Lower leg skin (tissue), 4 donors: ENCODE measurements around the gene ANKRD2. TPM values are rescaled to one million over a fixed set of nuclear protein-coding genes. Genes with fewer than 3 reads are reported as not detected.
"Not testable (repeated sequence)": the region's sequence is repeated elsewhere in the genome, so short reads cannot be mapped to it uniquely, and the experiment has no call there.

Source experiments
- DNase-seq, 2 donors: peaks; one replicate each; pipeline ENCODE4 v3.0.0-alpha.2; 2019; ENCODE audit warnings: low spot score in 2 of 2
- H3K4me3 ChIP-seq: fragments of 200-600 bp; sonication (generic); 2 replicates; pipeline ENCODE4 v1.5.1; 2017; ENCODE audit warnings: mild to moderate bottlenecking, low read depth; ENCODE audit not compliant: poor library complexity, severe bottlenecking
- POLR2A ChIP-seq, 2 donors: fragments of 450-650 bp; IDR thresholded peaks; one replicate each; pipeline ENCODE4 v1.6.1; 2016 to 2017; ENCODE audit warnings: antibody characterized with exemption in 2 of 2, mild to moderate bottlenecking in 1 of 2, moderate library complexity in 1 of 2
- WGBS, 2 donors: methylation state at CpG; one replicate each; pipeline ENCODE4 v1.1.5; 2018; 5-methylcytosine and 5-hydroxymethylcytosine counted together
- intact Hi-C: fragments of 100-400 bp; cut with DNase I; formaldehyde crosslinking; loops from one replicate; pipeline ENCODE4 v1.15.0; 2023; ENCODE audit warnings: low total_unique reads
- total RNA-seq, 4 donors: library from RNA; depleted of rRNA; stranded (reverse); fragments of >200 nt; gene quantifications; one replicate each; pipeline ENCODE4 v1.1.0, GENCODE V29; 2016
- TF ChIP-seq, protein P1 (sequence below), 3 donors: fragments of 450-650 bp; IDR thresholded peaks; one replicate each; pipeline ENCODE4 v1.5.1; 2016; ENCODE audit warnings: antibody characterized with exemption in 3 of 3, mild to moderate bottlenecking in 3 of 3, moderate library complexity in 2 of 3

Gene ANKRD2
- total RNA-seq, 4 donors from 2014 or later: 3.6 to 5.5 (median 4.8) TPM

DNA sequence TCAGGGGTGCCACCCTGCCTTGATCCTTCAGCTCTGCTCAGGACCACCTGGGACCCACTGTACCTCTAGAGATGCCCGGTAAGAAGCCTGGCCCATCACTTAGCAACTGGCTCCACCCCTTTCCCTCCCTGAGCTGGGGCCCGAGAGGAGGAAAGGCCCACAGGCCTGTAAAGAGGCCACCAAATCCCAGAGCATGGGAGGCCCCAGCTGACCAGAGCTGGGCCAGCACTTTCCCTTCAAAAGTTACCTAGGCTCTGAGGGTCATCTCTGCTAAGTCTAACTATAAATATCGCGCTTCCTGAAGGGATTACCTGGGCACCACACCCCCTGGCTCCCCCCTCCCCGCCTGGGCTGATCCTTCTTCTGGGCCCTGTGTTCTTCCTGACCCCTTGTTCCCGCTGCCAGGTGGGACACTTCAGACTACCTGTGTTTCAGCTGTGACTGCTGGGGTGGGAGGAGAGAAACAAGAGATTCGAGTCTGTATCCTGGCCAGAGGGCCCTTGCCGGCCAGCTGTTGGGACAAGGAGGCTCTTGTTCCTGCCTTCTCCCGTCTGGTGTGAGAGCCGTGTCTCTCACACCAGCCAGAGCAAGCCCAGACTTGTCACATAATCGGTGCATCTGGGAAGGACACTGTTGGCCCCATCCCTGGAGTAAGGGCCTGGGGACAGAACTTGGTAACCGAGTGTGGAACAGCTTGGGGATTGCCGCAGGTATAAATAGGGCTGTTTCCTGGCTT is 22.8 kb upstream of the ANKRD2 start:
- WGBS, 2 donors: 43 to 44% methylated on average over 13 of the region's 13 CpGs
- no peak overlapping the region for H3K4me3 ChIP-seq
- no peak for DNase-seq
- TF ChIP-seq, protein P1, sequence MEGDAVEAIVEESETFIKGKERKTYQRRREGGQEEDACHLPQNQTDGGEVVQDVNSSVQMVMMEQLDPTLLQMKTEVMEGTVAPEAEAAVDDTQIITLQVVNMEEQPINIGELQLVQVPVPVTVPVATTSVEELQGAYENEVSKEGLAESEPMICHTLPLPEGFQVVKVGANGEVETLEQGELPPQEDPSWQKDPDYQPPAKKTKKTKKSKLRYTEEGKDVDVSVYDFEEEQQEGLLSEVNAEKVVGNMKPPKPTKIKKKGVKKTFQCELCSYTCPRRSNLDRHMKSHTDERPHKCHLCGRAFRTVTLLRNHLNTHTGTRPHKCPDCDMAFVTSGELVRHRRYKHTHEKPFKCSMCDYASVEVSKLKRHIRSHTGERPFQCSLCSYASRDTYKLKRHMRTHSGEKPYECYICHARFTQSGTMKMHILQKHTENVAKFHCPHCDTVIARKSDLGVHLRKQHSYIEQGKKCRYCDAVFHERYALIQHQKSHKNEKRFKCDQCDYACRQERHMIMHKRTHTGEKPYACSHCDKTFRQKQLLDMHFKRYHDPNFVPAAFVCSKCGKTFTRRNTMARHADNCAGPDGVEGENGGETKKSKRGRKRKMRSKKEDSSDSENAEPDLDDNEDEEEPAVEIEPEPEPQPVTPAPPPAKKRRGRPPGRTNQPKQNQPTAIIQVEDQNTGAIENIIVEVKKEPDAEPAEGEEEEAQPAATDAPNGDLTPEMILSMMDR (IDR thresholded peaks at IDR 0.05): no peak
- no peak for TF ChIP-seq POLR2A (IDR thresholded peaks at IDR 0.05)
- intact Hi-C loops: loop anchor here (10.0 kb wide), 1 partner anchor 85 kb away; no protein-coding TSS in a partner anchor

DNA sequence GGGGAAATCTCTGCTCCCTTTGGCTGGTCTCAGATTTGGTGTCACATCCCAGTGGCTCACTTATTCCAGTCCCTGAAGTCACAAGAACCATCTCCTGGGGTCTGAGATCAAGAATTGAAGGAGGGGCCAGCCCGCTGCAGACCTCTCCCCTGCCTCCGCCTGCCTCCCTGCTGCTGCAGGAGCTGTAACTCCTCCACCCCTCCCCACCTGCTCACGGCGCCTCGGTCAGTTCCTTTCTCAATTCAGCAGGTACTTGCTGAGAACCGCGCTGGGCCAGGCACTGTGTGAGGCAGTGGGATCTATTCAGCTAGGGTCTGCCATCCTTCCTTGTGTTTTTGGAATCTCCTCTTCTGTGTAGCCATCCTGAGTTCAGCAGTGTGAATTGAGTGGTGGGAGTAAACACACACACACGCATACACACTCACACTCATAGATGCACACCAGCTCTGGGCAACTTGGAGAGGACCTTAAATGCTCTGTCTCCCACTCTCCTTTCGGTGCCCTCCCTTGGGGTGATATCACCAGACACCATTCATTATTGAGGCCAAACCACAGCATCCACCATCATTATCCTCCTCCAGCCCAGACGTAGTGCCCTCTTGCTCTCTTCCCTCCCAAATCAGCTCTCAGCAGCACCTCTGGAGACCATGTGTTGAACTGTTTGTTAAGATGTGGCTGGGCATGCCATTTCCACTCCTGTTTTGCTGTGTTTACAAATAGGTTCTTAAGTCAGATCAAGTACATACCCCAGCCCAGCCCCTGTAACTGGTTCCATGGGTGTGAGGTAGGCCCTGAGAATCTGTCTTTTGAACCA is 22.0 kb upstream of the ANKRD2 start:
- 68 to 70% methylated on average over 10 of the region's 10 CpGs for WGBS, 2 donors

DNA sequence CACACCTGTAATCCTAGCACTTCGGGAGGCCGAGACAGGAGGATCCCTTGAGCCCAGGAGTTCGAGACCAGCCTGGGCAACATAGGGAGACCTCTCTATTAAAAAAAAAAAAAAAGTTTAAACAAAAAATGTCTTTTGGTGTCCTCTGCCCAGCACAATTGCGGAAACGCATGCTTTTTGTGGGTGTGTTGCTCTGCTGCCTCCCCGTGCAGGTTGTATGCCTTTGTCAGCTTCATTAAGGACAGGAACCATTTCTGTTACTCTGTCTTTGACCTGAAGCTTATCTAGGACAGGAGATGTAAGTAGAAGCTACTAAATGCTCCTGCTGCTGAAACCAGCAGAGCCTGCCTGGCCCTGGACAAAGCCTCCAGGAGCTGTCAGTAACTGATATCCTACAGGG is 21.3 kb upstream of the ANKRD2 start:
- TF ChIP-seq, protein P1 (IDR thresholded peaks at IDR 0.05): no peak
- no peak for TF ChIP-seq POLR2A (IDR thresholded peaks at IDR 0.05)
- WGBS, 2 donors: 80 to 92% methylated on average over 6 of the region's 6 CpGs
- intact Hi-C loops: loop anchor here (10.0 kb wide), 1 partner anchor 86 kb away; no protein-coding TSS in a partner anchor
- DNase-seq: no peak
- no peak overlapping the region for H3K4me3 ChIP-seq

More for the DNA sequence above, 22.0 kb upstream of the ANKRD2 start:
- H3K4me3 ChIP-seq: no peak overlapping the region
- TF ChIP-seq, protein P1 (IDR thresholded peaks at IDR 0.05): no peak
- TF ChIP-seq POLR2A (IDR thresholded peaks at IDR 0.05): no peak
- DNase-seq: no peak
- intact Hi-C loops: loop anchor here (10.0 kb wide), 1 partner anchor 86 kb away; no protein-coding TSS in a partner anchor

DNA sequence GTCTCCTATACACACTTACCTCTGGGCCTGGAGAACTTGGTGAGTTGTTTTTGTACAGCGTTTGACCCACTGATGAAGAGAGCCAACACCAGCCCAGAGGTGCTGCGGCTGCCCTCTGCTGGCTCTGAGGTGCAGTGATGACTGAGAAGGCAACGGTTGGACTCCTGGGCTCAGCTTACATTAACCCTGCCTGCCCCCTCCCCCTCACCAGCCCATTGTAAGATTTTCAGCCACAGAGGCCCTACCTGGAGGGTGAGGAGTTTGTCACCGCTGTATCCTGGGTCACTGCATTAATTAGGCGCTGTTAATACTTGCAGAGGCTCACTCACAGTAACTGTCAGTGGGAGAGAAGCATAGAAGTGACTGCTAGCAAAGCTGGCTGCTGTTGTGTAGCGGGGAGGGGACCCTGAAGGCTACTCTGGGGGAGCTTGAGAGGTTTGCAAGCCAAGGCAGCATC is 19.0 kb upstream of the ANKRD2 start:
- no peak for TF ChIP-seq POLR2A (IDR thresholded peaks at IDR 0.05)
- TF ChIP-seq, protein P1 (IDR thresholded peaks at IDR 0.05): peak in 1 of 3 donors; percentile 35
- 17 to 24% methylated on average over 5 to 6 of the region's 6 CpGs for WGBS, 2 donors
- peak; percentile 60 to 92 for DNase-seq
- H3K4me3 ChIP-seq: no peak overlapping the region
- intact Hi-C loops: loop anchor here (10.0 kb wide), 1 partner anchor 89 kb away; no protein-coding TSS in a partner anchor

DNA sequence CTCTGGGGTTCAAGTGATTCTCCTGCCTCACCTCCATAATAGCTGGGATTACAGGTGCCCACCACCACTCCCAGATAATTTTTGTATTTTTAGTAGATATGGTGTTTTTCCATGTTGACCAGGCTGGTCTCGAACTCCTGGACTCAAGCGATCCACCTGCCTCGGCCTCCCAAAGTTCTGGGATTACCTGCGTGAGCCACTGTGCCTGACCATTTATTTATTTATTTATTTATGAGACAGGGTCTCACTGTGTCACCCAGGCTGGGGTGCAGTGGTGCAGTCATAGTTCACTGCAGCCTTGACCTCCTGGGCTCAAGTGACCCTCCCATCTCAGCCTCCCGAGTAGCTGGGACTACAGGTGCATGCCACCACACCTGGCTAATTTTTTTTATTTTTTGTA is 18.2 kb upstream of the ANKRD2 start:
- DNase-seq, H3K4me3 ChIP-seq: not testable (repeated sequence)
- WGBS, 2 donors: 95 to 98% methylated on average over 5 of the region's 5 CpGs
- intact Hi-C loops: loop anchor here (10.0 kb wide), 1 partner anchor 90 kb away; no protein-coding TSS in a partner anchor

DNA sequence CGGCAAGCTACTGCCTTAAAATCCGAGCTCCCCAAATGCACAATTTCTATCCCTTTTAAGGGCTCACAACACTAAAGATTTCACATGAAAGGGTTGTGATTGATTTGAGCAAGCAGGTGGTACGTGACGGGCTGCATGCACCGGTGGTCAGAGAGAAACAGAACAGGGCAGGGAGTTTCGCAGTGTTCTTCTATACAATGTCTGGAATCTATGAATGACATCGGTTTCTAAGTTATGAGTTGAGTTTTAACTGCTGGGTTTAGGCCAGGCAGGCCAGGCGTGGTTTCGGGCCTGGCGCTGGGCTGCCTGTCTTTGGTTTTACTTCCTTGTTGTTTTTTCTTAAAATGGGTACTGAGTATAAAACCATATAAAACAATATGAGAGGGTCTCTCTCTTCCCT is 17.0 kb upstream of the ANKRD2 start:
- DNase-seq, H3K4me3 ChIP-seq: not testable (repeated sequence)
- intact Hi-C loops: loop anchor here (10.0 kb wide), 1 partner anchor 91 kb away; no protein-coding TSS in a partner anchor
- 77 to 80% methylated on average over 6 to 10 of the region's 10 CpGs for WGBS, 2 donors

DNA sequence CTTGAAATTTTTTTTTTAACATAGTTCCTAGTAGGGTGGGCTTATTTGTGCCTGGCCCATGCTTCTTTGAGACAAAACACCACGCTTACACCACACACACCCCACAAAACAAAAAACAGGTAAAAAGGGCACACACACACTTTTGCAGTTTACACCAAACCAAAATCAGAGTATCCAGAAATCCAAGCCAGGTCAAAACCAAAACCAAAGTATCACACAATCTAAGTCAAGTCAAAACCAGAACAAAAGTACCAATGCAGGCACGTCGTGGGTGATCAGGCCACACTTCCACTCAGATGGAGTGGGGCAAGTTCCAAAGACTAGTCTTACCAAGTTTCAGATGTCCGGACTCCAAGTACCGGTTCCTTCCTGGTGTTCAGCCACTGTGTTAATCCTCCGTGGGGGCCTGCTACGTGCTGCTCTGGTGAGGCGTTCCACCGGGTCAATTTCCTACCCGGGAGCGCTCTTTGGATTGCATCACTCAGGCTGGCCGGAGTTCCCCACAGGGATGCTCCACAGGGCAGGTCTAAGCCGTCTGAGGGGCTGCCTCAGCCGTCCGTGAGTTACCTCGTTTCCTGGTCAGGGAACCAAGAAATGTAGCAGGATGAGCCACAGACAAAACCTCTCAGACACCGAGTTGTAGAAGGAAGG is 11.7 kb upstream of the ANKRD2 start:
- intact Hi-C loops, H3K4me3 ChIP-seq, DNase-seq: not testable (repeated sequence)
- WGBS, 2 donors: 86 to 88% methylated on average over 17 of the region's 17 CpGs

DNA sequence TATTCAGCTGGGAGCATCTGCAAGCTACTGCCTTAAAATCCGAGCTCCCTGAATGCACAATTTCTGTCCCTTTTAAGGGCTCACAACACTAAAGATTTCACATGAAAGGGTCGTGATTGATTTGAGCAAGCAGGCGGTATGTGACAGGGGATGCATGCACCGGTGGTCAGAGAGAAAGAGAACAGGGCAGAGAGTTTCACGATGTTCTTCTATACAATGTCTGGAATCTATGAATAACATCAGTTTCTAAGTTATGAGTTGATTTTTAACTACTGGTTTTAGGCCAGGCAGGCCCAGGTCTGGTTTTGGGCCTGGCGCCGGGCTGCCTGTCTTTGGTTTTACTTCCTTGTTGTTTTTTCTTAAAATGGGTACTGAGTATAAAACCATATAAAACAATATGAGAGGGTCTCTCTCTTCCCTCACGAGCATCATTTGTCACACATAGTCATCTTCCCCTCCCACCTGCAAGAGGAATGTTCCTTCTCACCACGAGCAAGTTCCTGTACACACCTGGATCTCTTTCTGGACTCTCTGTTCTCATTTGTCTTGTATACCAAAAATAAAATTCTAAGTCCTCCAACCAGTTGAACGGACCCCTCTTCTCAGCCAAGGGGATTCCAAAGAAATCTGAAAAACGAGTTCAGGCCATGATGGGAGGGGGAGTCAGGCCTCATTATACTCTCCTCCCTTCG is 11.0 kb upstream of the ANKRD2 start:
- intact Hi-C loops, DNase-seq, H3K4me3 ChIP-seq: not testable (repeated sequence)
- WGBS, 2 donors: 90% methylated on average over 12 of the region's 12 CpGs

DNA sequence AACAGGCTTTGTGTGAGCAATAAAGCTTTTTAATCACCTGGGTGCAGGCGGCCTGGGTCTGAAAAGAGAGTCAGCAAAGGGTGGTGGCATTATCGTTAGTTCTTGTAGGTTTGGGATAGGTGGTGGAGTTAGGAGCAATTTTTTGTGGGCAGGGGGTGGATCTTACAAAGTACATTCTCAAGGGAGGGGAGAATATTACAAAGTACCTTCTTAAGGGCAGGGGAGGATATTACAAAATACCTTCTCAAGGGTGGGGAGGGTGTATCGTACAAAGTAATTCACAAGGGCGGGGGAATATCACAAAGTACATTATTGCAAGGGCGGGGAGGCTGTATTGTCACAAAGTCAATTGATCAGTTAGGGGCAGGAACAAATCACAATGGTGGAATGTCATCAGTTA is 10.2 kb upstream of the ANKRD2 start:
- intact Hi-C loops, H3K4me3 ChIP-seq, DNase-seq: not testable (repeated sequence)
- 88 to 93% methylated on average over 5 of the region's 5 CpGs for WGBS, 2 donors
